Activated naive CD4-positive, alpha-beta T cell treated with anti-CD3 and anti-CD28 coated beads, Interleukin-2, amount 50 U/mL, for 16 hours (primary cell): ENCODE results near the gene DAAM2.

ENCODE experiments used
- DNase-seq: peaks from one replicate; pipeline ENCODE4 v3.0.0-alpha.2; 2020

Gene DAAM2

GRCh38 chr6:39791850-39792539 lies at the start of gene DAAM2:
Gene DAAM2 (plus strand): TSS chr6:39792376. CDS start chr6:39856303, 63,927 bp downstream.
- DNase-seq = no peak

DNA sequence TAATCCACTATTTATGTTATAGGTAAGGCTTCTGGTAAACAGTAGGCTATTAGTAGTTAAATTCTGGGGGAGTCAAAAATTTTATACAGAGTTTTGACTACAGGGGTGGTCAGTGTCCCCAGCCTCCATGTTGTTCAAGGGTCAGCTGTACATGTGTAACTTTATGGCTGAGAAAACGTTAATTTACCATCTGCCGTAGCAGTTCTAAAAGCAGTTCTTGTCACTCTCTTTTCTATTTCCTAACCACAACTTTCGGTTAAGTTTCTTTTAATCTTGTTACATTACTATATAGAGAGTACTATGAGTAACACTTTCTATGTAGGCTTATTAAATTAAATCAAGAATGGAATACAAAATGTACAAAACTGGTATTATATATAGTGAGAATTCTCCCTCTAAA lies 45.4 kb upstream of the DAAM2 start:
- no peak for DNase-seq

DNA sequence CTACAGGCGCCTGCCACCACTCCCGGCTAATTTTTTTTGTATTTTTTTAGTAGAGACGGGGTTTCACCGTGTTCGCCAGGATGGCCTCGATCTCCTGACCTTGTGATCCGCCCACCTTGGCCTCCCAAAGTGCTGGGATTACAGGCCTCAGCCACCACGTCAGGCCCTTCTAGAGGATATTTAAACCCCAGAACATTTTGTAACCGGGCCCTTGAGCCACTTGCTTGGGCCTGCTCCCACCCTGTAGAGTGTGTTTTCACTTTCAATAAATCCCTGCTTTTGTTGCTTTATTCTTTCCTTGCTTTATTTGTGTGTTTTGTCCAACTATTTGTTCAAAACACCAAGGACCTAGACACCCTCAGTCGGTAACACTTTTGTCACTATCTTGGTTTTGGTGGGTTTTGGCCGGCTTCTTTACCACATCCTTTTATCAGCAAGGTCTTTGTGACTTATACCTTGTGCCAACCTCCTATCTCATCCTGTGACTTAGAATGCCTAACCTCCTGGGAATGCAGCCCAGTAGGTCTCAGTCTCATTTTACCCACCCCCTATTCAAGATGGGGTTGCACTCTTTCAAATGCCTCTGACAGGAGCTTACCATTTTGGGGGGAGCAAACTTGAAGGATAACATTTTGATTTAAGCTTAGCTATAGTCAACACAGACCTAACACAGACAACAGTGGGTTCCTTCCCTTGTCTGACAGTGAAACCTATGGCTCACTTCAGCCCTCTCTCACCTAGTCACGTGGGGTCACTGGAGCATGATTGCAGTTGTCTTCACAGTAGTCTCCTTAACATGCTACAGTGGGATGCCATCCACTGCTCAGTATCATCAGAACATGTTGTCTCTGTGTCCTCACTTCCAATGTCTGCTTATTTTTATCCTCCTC lies 39.1 kb upstream of the DAAM2 start:
- no peak for DNase-seq

GRCh38 chr6:39753725-39754045 lies 38.5 kb upstream of the DAAM2 start:
- DNase-seq = no peak

GRCh38 chr6:39754514-39755115 lies 37.6 kb upstream of the DAAM2 start:
- no peak for DNase-seq

- no peak for DNase-seq
Observed at GRCh38 chr6:39755231-39755630, 36.9 kb upstream of the DAAM2 start.

DNA sequence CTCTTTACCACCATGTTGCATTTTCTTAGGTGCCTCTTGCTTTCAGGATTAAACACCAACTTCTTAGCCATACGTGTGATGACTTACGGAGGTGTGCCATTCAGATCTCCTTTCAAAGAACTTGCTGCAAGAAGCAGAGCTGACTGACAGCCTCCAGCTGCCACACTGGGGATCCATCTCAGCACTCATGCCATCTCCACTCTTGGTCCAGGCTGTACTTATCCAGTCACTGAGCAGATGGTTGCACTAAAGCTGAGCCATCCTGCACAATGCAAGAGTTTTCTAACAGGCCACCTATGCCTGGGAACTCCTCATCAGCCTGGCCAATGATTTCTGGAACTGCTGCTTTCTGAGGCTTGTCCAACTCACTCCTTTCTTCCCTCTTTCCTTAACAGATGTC lies 35.6 kb upstream of the DAAM2 start:
- no peak for DNase-seq

DNA sequence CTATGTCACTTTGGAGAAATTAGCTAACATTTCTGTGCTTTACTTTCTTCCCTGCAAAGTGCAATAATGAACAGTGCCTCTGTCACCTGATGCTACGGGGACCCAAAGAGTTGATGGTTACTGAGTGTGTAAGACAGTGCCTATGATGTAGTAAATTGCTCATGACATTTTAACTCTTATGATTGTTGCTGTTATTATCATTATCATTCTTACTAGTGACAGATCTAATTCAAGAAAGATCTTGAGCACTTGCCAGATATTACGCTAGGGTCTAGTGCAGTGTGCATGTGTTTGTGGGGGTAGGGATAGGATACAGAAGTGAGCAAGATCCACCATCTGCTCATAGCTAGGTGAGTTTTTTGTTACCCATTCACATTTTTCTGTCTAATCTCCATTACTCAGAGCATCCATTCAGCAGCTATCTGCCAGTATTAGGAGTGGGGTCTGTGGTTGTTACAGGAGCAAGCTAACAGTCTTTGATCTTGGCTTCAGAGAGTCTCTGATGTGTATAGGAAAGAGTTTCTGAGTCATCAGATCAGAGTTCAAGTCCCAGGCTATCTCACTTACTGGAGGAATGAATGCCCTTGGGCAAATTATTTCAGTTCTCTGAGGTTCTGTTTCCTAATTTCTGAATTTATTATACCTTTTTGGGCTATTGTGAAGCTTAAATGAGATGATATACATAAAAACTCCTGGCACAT lies 33.1 kb upstream of the DAAM2 start:
- no peak for DNase-seq

- no peak for DNase-seq
Observed at GRCh38 chr6:39760226-39760952, 31.8 kb upstream of the DAAM2 start.

- no peak for DNase-seq
Observed at GRCh38 chr6:39765508-39766065, 26.6 kb upstream of the DAAM2 start.

DNA sequence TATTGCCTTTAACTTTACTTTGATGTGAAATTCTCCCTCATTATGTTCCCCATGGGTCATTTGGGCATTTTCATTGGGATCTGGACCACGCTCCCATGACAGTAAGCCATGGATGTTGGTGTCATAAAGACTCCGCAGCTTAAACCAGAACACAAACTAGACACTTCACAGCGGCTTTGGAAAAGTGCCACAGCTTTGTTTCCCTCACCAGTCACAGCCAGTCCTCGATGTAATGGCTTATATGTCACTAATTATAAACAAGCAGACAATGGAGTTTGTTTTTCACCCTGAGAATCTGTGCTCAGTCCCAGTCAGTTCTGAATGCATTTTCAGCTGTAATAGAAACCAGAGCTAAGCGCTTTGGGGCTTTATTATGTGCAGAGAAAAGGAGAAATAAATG lies 23.2 kb upstream of the DAAM2 start:
- no peak for DNase-seq

GRCh38 chr6:39770446-39770845 lies 21.7 kb upstream of the DAAM2 start:
- no peak for DNase-seq

DNA sequence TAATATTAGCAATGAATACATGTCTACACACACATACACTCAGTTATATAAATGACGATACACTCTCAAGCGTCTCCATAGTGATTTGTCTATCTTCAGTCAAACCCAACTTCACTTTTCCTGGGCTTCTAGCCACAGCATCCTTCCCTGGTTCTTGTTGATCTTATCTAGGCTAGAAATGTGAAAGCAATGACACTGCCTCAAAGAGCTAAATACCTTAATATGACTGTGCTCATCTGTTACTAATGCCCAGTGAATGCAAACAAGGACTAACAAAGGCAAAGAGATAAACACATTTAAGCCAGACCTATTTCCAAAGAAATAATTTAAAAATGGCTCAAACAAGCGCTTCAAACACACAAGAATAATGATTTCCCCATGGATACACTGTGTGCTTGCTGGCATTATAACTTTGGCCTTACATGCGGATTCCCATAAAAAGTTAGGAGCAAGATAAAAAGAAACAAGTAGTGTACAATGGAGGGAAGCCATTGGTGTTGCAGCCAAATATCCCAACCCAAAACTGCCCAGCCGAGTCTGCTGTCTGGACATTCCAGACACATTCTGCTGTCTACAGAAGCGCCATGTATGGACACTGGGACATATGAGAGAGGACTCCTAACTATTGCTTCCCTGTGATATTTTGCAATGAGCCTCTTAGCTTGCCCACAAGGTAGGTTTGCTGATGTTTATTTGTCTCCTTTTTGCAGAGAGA lies 19.5 kb upstream of the DAAM2 start:
- no peak for DNase-seq

- DNase-seq = no peak
Observed at GRCh38 chr6:39773782-39774181, 18.4 kb upstream of the DAAM2 start.

- no peak for DNase-seq
Observed at GRCh38 chr6:39776581-39776980, 15.6 kb upstream of the DAAM2 start.

GRCh38 chr6:39777218-39777617 lies 15.0 kb upstream of the DAAM2 start:
- DNase-seq = no peak

GRCh38 chr6:39777661-39778060 lies 14.5 kb upstream of the DAAM2 start:
- no peak for DNase-seq

GRCh38 chr6:39778581-39779255 lies 13.5 kb upstream of the DAAM2 start:
- DNase-seq = no peak

- DNase-seq = no peak
Observed at GRCh38 chr6:39785281-39785680, 6.9 kb upstream of the DAAM2 start.

DNA sequence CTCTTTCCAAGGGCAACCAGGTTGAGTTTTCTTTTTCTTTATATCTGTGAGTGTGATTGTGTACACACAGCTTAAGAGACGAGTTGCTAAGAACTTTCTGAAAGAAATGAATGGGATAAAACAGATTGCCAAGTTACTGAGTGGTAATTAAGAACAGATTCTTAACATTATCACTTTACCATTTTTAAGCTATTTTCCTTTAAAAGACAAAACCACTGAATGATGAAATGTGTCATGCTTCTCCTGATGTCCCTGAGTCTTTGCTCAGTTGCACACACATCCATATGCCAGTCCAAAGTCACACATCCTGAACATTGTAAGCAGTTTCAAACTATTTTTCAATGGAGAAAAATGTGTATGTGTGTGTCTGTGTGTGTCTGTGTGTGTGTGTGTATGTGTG lies 5.5 kb upstream of the DAAM2 start:
- no peak for DNase-seq

- no peak for DNase-seq
Observed at GRCh38 chr6:39787322-39787721, 4.9 kb upstream of the DAAM2 start.
